NCI-H2196 treated with DMSO at 0.1 percent for 48 hours (cell line): Measurements from ENCODE around the gene RNLS.

Experiments
- DNase-seq: peaks from one replicate; lab custom pipeline; 2025; ENCODE audit not compliant: unreplicated experiment; lab: John Stamatoyannopoulos, UW

RNLS gene

GRCh38 chr10:88553116-88553752 lies 29.9 kb downstream of the RNLS start:
- DNase-seq = peak; percentile 16

GRCh38 chr10:88551246-88551645 lies 31.9 kb downstream of the RNLS start:
- no peak for DNase-seq

GRCh38 chr10:88546497-88546896 lies 36.6 kb downstream of the RNLS start:
- DNase-seq = no peak

GRCh38 chr10:88545359-88545758 lies 37.8 kb downstream of the RNLS start:
- DNase-seq = no peak

GRCh38 chr10:88544140-88544870 lies 38.8 kb downstream of the RNLS start:
- DNase-seq = no peak

- no peak for DNase-seq
These were observed 40.6 kb downstream of the RNLS start for GRCh38 chr10:88542522-88542921.

- DNase-seq = no peak
These were observed 41.9 kb downstream of the RNLS start for GRCh38 chr10:88541116-88541626.

- no peak for DNase-seq
These were observed 42.8 kb downstream of the RNLS start for GRCh38 chr10:88540351-88540750.

- DNase-seq = no peak
These were observed 45.1 kb downstream of the RNLS start for GRCh38 chr10:88538048-88538447.

GRCh38 chr10:88537322-88537721 lies 45.8 kb downstream of the RNLS start:
- DNase-seq = no peak

GRCh38 chr10:88536437-88536836 lies 46.7 kb downstream of the RNLS start:
- DNase-seq = no peak

GRCh38 chr10:88534072-88534665 lies 48.9 kb downstream of the RNLS start:
- no peak for DNase-seq

- DNase-seq = no peak
These were observed 51.6 kb downstream of the RNLS start for GRCh38 chr10:88531392-88532052.

- no peak for DNase-seq
These were observed 52.3 kb downstream of the RNLS start for GRCh38 chr10:88530629-88531391.

- no peak for DNase-seq
These were observed 53.0 kb downstream of the RNLS start for GRCh38 chr10:88530093-88530492.

GRCh38 chr10:88528806-88529570 lies 54.1 kb downstream of the RNLS start:
- no peak for DNase-seq

GRCh38 chr10:88528201-88528600 lies 54.9 kb downstream of the RNLS start:
- DNase-seq = no peak

- DNase-seq = no peak
These were observed 55.9 kb downstream of the RNLS start for GRCh38 chr10:88527245-88527644.

GRCh38 chr10:88526501-88527105 lies 56.5 kb downstream of the RNLS start:
- DNase-seq = no peak
